ENCODE results near the gene CDK2AP2.

DNA sequence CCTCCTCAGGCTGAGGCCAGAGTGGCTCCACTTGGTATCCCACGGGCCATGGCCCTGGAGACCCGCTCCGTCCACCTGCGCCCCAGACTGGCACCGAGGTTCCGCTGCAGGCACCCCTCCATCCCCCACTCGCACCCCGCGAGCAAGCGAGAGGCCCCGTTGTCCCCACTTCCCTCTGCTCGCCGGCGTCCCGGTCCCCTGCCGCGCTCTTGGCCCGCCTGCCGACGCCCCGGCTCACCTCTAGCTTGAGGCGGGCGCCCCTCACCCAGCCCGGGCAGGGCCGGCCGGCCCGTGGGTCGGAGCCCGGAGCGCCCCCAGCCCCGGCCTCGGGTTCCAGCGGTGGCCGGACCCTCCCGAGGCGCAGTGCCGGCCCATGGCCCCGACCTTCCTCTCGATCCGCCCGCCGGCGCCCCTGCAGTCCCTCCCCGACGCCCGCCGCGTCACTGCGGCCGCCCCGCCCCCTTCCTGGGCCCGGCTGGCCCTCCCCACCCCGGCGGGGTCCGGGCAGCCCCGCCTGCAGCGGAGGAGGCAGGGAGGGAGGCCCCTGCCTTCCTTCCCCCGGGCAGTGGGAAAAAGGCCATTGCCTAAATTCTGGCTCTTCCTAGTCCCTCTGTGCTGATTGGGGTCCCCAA lies 2.9 kb downstream of the CDK2AP2 start, which contains the start of gene PITPNM1:
- TF ChIP-seq CTCF (IDR thresholded peaks at IDR 0.05), result no peak
- no peak for TF ChIP-seq EP300 (IDR thresholded peaks at IDR 0.05)
- peak in 3 of 4 donors; percentile 21 to 41 (median 33) for TF ChIP-seq POLR2AphosphoS5 (IDR thresholded peaks at IDR 0.05)
